ENCODE measurements around the gene SLC30A2.

DNA sequence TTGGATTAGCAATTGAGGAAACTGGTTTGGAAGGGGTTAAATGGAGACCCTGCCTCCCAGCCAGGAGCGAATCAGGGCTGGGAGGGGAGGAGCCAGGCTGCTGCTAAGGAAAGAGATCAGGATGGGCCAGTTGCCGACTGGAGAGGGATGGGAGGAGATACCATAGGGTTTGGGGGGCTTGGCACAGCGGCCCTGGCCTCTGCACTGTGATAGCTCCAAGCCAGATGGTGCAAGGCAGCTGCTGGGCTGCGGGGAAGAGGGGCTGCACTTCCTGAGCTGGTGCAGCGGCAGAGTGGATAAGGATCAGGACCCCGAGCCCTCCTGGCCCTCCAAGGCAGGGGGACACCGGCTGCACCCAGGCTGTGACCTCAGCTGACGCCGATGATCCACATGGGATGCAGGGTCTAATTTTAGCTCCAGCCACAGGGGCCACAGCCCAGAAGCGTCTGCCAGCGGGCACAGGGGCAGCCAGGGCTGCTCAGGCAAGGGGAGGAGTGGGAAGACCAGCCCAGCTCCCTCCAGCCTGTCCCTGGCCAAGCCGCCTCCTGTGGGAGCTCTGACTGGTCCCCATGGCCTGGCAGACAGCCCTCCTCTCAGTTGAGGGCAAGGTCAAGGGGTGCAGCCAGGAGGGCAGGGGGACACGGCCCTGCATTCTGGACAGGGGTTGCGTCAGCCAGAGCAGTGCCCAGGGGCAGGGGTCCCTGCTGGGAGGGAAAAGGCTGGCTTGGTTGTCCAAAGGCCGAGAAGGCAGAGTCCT is 24.1 kb downstream of the SLC30A2 start, which contains the start of gene EXTL1:
- no peak for TF ChIP-seq CTCF (IDR thresholded peaks at IDR 0.05)
- TF ChIP-seq POLR2AphosphoS5 (IDR thresholded peaks at IDR 0.05) = no peak
- no peak for TF ChIP-seq EP300 (IDR thresholded peaks at IDR 0.05; ENCODE audit: low read depth)

Measured in transverse colon (tissue), 4 donors.